VCaP (cell line): ENCODE data around the gene VIPR2.
"Not testable (repeated sequence)": the region's sequence is repeated elsewhere in the genome, so short reads cannot be mapped to it uniquely, and the experiment has no call there.

Experiments
- H3K27ac ChIP-seq: fragments of 450-650 bp; 2 replicates; pipeline ENCODE4 v1.5.1; 2017
- CTCF ChIP-seq: fragments of 450-650 bp; conservative IDR thresholded peaks from 2 replicates; pipeline ENCODE4 v1.5.1; 2017; ENCODE audit warnings: mild to moderate bottlenecking, moderate library complexity

The VIPR2 gene

GRCh38 chr7:159104188-159104920 is 40.3 kb downstream of the VIPR2 start:
- H3K27ac ChIP-seq, result no peak overlapping the region
- no peak for TF ChIP-seq CTCF

- no peak for TF ChIP-seq CTCF
These were observed 41.1 kb downstream of the VIPR2 start for GRCh38 chr7:159103382-159104187.

GRCh38 chr7:159102681-159103381 is 41.8 kb downstream of the VIPR2 start:
- no peak for TF ChIP-seq CTCF
- H3K27ac ChIP-seq, result no peak overlapping the region

More at GRCh38 chr7:159103382-159104187, 41.1 kb downstream of the VIPR2 start:
- no peak overlapping the region for H3K27ac ChIP-seq

GRCh38 chr7:159101661-159102091 is 43.0 kb downstream of the VIPR2 start:
- not testable (repeated sequence) for H3K27ac ChIP-seq

- not testable (repeated sequence) for H3K27ac ChIP-seq
These were observed 43.6 kb downstream of the VIPR2 start for GRCh38 chr7:159101083-159101395.

GRCh38 chr7:159100281-159101082 is 44.2 kb downstream of the VIPR2 start:
- H3K27ac ChIP-seq, result not testable (repeated sequence)

- H3K27ac ChIP-seq, result no peak overlapping the region
- TF ChIP-seq CTCF, result no peak
These were observed 44.9 kb downstream of the VIPR2 start for GRCh38 chr7:159099711-159100231.

GRCh38 chr7:159098811-159099655 is 45.6 kb downstream of the VIPR2 start:
- no peak overlapping the region for H3K27ac ChIP-seq
- no peak for TF ChIP-seq CTCF
